OCI-LY3 (cell line): ENCODE data around the gene KCNJ12.
"Not testable (repeated sequence)": the region's sequence is repeated elsewhere in the genome, so short reads cannot be mapped to it uniquely, and the experiment has no call there.

ENCODE experiments used
- H2AFZ ChIP-seq: fragments of 200-600, 300-600 bp; shearing (Covaris generic); 2 replicates; pipeline ENCODE4 v1.6.0; 2014; ENCODE audit warnings: antibody characterized with exemption, low read depth, low read length
- H3K27ac ChIP-seq: fragments of 200-600, 300-600 bp; sonication (generic); 2 replicates; pipeline ENCODE4 v1.5.1; 2014; ENCODE audit warnings: mild to moderate bottlenecking, low read length, moderate library complexity, mixed read lengths
- H3K27me3 ChIP-seq: fragments of 200-600, 300-600 bp; sonication (generic); 2 replicates; pipeline ENCODE4 v1.6.1; 2014; ENCODE audit warnings: low read depth, low read length, mixed read lengths
- H3K36me3 ChIP-seq: fragments of 200-600, 300-600 bp; sonication (generic); replicated peaks from 2 replicates; pipeline ENCODE3; 2014; ENCODE audit warnings: low read depth, low read length, mixed read lengths
- H3K4me1 ChIP-seq: fragments of 300-600, 200-600 bp; sonication (generic); 2 replicates; pipeline ENCODE4 v1.6.1; 2014; ENCODE audit warnings: low read length, mixed read lengths
- H3K4me2 ChIP-seq: fragments of 200-600, 300-600 bp; sonication (generic); 2 replicates; pipeline ENCODE4 v1.6.1; 2014; ENCODE audit warnings: low read length, mixed read lengths
- H3K4me3 ChIP-seq: fragments of 300-600, 200-600 bp; sonication (generic); 2 replicates; pipeline ENCODE4 v1.5.1; 2014; ENCODE audit warnings: antibody characterized with exemption, mild to moderate bottlenecking, low read length, moderate library complexity
- H3K79me2 ChIP-seq: fragments of 300-600, 200-600 bp; shearing (Covaris generic); 2 replicates; pipeline ENCODE4 v1.6.1; 2014; ENCODE audit warnings: mild to moderate bottlenecking, low read length, mixed read lengths
- H3K9ac ChIP-seq: fragments of 300-600, 200-600 bp; shearing (Covaris generic); 2 replicates; pipeline ENCODE4 v1.6.0; 2014; ENCODE audit warnings: mild to moderate bottlenecking, low read length, moderate library complexity
- H3K9me3 ChIP-seq: fragments of 200-600, 300-600 bp; shearing (Covaris generic); 2 replicates; pipeline ENCODE4 v1.6.1; 2014; ENCODE audit warnings: low read length, mixed read lengths; ENCODE audit not compliant: insufficient read depth
- H4K20me1 ChIP-seq: fragments of 200-600, 300-600 bp; sonication (generic); 2 replicates; pipeline ENCODE4 v1.6.1; 2016; ENCODE audit warnings: low read length, mixed read lengths; ENCODE audit not compliant: insufficient read depth

The KCNJ12 gene

DNA sequence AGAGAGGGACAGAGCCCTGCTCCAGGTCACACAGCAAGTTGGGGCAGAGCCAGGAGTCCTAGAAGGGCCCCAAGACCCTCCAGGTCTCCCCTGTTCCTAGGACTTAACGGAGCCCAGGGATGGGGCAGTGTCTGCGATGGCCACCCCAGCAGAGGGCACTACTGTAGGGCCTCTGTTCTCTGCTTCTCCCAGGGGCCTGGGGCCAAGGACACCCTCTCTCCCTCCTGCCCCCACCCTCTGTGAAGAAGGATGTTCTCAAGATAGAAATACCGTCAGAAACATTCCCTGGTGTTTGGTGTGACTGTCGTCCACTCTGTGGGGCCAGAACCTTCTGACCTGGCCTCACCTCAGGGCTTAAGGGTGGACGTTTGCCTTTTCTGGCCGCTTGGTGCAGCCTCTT is 28.4 kb downstream of the KCNJ12 start:
- H3K27ac ChIP-seq, H3K27me3 ChIP-seq, H3K4me1 ChIP-seq, H3K4me3 ChIP-seq, H3K36me3 ChIP-seq, H2AFZ ChIP-seq, H3K79me2 ChIP-seq, H3K9me3 ChIP-seq, H3K4me2 ChIP-seq, H4K20me1 ChIP-seq, H3K9ac ChIP-seq: not testable (repeated sequence)

DNA sequence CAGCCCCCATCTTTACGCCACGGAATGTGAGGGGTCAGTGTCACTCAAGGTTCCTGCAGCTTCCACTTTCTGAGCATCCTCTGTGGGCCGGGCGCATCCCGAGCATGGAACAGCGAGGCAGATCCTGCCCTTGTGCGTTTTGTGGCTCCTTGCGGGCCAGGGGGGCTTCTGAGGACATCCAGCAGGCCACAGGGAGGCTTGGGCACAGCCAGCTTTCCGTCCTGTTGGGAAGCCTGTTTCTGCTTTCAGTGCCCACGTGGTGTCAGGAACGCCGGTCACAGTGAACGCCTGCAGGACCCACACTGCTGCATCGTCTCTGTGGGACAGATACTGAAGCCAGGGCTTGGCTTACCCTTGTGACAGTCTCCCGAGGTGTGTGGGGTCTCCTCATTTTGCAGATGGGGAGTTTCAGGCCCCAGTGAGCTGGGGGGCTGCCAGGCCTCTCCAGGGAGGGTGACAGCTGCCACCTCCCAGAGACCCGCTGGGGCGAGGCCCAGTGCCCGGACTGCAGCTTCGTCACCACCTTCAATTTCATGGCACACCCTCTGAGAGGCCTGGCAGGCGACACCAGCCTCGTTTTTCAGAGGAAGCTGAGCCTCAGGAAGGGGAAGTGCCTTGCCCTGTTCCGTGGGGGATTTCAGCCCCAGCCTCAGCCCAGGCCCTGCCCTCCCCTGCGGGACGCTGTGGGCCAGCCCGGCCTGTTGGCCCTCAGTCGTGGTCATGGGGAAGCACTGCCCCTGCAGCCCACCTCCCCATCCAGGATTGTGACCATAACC is 29.0 kb downstream of the KCNJ12 start:
- not testable (repeated sequence) for H2AFZ ChIP-seq, H4K20me1 ChIP-seq, H3K4me1 ChIP-seq, H3K4me2 ChIP-seq, H3K9ac ChIP-seq, H3K27me3 ChIP-seq, H3K4me3 ChIP-seq, H3K36me3 ChIP-seq, H3K9me3 ChIP-seq, H3K79me2 ChIP-seq, H3K27ac ChIP-seq

DNA sequence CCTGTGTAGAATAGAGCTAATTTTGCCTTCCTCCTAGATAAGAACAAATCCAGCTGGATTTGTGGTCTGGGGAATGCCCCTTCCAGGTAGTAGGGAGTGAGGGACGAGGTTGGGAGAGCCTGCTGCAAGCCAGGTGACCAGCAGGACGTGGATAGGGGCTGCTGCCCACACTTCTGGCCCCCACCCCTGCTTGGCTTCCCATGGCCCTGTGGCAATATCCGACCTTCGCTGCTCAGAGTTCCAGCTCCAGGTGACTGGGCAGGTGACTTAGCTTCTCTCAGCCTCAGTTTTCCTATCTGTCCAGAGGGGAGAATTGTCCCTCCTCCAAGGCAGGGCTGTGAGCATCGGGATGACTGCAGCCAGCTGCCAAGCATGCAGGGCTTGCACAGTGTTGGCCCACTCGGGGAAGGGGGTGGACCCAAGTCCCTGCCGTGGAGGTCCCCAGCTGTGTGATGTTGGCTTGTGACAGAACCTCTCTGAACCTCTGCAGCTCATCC is 29.8 kb downstream of the KCNJ12 start:
- H3K4me2 ChIP-seq: not testable (repeated sequence)

DNA sequence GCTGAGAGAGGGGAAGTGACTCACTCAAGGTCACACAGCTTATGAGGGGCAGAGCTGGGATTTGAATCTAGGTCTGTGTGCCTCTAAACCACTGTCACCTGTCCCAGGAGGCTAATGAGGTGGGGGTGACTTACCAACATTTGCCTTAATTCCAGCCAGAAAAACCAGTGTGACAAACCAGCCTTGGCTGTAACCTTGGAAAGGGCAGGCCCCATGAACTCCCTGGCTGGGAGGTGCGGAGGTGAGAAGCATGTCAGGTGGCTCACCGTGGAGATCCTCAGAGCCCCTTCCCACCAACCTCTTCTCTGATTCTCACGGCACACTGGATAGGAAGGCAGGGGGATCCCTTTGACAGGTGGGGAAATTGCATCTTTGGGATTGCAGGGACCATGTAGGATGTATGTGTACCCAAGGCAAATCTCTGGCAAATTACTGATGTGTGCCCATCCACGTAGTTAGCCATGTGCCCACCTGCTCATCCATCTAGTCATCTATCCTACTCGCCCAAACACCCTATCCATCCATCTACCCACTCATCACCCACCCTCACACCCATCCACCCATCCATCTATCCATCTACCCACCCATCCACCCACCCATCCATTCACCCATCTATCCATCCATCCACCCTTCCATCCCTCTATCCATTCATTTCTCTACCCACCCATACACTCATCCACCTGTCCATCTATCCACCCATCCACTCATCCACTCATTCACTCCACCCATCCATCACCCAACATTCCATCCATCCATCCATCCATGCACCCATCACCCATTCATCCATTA is 30.7 kb downstream of the KCNJ12 start:
- H3K4me2 ChIP-seq, H3K4me3 ChIP-seq, H3K27ac ChIP-seq, H3K79me2 ChIP-seq, H3K27me3 ChIP-seq, H3K9ac ChIP-seq, H3K4me1 ChIP-seq, H2AFZ ChIP-seq, H4K20me1 ChIP-seq, H3K36me3 ChIP-seq, H3K9me3 ChIP-seq: not testable (repeated sequence)

More for the DNA sequence above, 29.8 kb downstream of the KCNJ12 start:
- not testable (repeated sequence) for H3K36me3 ChIP-seq, H3K9me3 ChIP-seq, H4K20me1 ChIP-seq, H3K79me2 ChIP-seq, H3K27me3 ChIP-seq, H3K4me1 ChIP-seq, H3K4me3 ChIP-seq, H3K27ac ChIP-seq, H3K9ac ChIP-seq, H2AFZ ChIP-seq

DNA sequence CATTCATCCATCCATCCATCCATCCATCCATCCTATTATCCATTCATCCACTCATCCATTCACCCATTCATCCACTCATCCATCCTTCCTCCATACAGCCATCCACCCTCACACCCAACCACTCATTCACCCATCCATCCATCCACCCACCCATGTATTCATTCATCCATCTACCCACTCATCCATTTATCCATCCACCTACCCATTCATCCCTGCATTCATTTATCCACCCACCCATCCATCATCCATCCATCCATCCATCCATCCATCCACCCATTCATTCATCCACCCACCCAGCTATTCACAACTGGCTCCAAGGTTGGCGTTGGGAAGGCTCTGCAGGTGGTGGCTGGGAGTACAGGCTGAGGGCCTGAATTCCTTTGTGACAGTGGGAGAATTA is 31.6 kb downstream of the KCNJ12 start:
- not testable (repeated sequence) for H3K79me2 ChIP-seq, H3K9me3 ChIP-seq, H2AFZ ChIP-seq, H3K4me3 ChIP-seq, H3K27me3 ChIP-seq, H3K4me1 ChIP-seq, H4K20me1 ChIP-seq, H3K9ac ChIP-seq, H3K36me3 ChIP-seq, H3K4me2 ChIP-seq, H3K27ac ChIP-seq

DNA sequence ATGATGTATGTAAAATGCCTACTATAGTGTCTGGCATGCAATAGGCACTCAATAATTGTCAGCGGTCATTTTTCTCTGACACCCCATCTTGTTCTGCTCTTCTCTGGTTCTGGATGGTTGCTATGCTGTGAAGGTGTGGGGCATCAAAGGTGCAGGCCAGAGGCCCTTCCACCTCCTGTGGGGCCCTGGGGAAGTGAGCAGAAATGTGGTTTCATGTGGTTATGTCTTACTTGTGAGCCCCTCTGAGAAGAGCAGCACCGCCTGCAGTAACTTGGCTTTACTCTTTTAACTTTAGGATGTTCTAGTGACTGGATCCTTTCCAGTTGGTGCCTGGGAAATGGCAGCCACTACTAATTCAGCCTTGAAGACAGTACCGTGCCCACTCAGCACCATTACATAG is 32.1 kb downstream of the KCNJ12 start:
- H3K9ac ChIP-seq, H3K36me3 ChIP-seq, H3K27me3 ChIP-seq, H3K4me2 ChIP-seq, H3K9me3 ChIP-seq, H3K4me1 ChIP-seq, H2AFZ ChIP-seq, H3K27ac ChIP-seq, H3K4me3 ChIP-seq, H4K20me1 ChIP-seq, H3K79me2 ChIP-seq: not testable (repeated sequence)

DNA sequence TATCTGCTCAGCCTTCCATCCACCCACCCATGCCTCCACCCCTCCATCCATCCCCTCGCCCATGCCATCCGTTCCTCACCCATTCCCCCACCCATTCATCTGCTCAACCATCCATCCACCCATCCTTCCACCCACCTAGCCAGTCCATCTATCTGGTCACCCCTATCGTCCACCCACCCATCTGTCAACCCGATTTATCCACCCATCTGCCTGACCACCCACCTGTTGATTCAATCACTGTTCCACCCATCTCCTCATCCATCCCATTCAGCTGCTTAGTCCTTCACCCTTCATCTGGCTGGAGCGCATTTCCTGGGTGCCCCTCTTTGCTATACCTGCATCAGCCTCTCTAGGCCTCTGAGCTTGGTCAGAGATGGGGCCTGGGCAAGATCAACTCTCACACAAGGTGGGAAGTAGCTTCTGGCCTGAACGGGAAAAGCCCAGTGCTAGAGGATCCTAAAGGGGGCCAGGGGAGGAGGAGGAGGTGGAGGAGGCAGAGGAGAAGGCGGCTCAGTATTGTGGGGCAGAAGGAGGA is 32.7 kb downstream of the KCNJ12 start:
- not testable (repeated sequence) for H4K20me1 ChIP-seq

DNA sequence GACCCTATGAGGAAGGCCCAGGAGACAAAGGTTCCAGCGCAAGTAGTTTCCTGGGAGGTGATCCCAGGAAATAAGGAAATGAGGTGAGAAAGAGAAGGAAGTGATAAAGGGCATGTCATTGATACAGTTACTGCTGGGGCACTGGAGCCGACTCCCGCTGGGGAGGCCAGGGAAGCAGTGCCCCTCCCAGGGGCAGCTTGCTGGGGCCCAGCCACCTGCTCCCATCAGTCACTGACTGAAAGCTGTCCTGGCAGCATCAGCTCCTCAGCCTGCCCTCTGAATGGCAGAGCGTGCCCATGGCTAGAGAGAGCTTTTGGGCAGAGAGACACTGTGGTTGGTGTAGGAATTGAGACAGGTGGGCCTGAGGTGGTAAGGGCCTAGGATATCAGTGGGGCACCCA is 33.2 kb downstream of the KCNJ12 start:
- not testable (repeated sequence) for H3K27ac ChIP-seq, H3K9ac ChIP-seq, H3K79me2 ChIP-seq, H3K27me3 ChIP-seq, H2AFZ ChIP-seq, H3K4me2 ChIP-seq, H3K9me3 ChIP-seq, H4K20me1 ChIP-seq, H3K4me3 ChIP-seq, H3K36me3 ChIP-seq, H3K4me1 ChIP-seq

More for the DNA sequence above, 32.7 kb downstream of the KCNJ12 start:
- not testable (repeated sequence) for H3K4me3 ChIP-seq, H3K79me2 ChIP-seq, H2AFZ ChIP-seq, H3K36me3 ChIP-seq, H3K9ac ChIP-seq, H3K27ac ChIP-seq, H3K4me2 ChIP-seq, H3K4me1 ChIP-seq, H3K27me3 ChIP-seq, H3K9me3 ChIP-seq

DNA sequence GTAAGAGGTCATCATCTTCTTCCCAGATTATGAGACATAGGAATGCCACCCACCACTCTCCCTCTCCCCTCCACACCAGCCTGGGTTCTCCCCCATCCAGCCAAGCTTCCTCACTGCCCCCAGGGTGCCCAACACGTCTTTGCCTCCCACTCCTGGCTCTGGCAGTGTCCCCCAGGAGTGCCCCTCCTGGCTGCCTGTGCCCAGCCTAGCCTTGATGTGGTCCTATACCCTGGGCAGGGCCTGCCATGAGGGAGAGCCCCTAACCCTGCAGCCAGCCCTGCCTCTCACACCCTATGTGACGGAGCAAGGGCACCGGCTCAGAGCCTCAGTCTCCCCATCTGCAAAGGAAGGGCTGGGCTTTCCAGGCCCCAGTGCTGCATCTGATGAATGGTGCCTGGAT is 33.8 kb downstream of the KCNJ12 start:
- not testable (repeated sequence) for H3K36me3 ChIP-seq, H3K79me2 ChIP-seq, H3K27me3 ChIP-seq, H3K9ac ChIP-seq, H3K4me1 ChIP-seq, H3K4me2 ChIP-seq, H3K27ac ChIP-seq, H4K20me1 ChIP-seq, H3K9me3 ChIP-seq, H2AFZ ChIP-seq, H3K4me3 ChIP-seq
